NT2/D1 (cell line): ENCODE measurements around the gene FOXL3.

ENCODE experiments used
- DNase-seq: peaks from one replicate; pipeline ENCODE4 v3.0.0-alpha.2; 2011; ENCODE audit warnings: low read depth, low spot score
- H3K27me3 ChIP-seq: 2 replicates; pipeline ENCODE4 v1.6.0; 2011; ENCODE audit warnings: mild to moderate bottlenecking; ENCODE audit not compliant: insufficient read length, insufficient read depth
- H3K36me3 ChIP-seq: 2 replicates; pipeline ENCODE4 v1.6.1; 2011; ENCODE audit warnings: mild to moderate bottlenecking, low read length, mixed read lengths; ENCODE audit not compliant: insufficient read depth, insufficient read length
- H3K4me1 ChIP-seq: 2 replicates; pipeline ENCODE4 v1.5.1; 2011; ENCODE audit not compliant: insufficient read depth, insufficient read length
- H3K4me3 ChIP-seq: 2 replicates; pipeline ENCODE4 v1.5.1; 2011; ENCODE audit warnings: low read depth; ENCODE audit not compliant: insufficient read length
- H3K9ac ChIP-seq: 2 replicates; pipeline ENCODE4 v1.6.0; 2011; ENCODE audit warnings: low read depth; ENCODE audit not compliant: insufficient read length
- H3K9me3 ChIP-seq: 2 replicates; pipeline ENCODE4 v1.5.1; 2011; ENCODE audit warnings: mild to moderate bottlenecking, low read length; ENCODE audit not compliant: insufficient read depth
- SUZ12 ChIP-seq: IDR thresholded peaks from 2 replicates; pipeline ENCODE4 v1.6.1; 2011; ENCODE audit not compliant: insufficient read length, insufficient read depth; ENCODE audit errors: extremely low read depth
- YY1 ChIP-seq: IDR thresholded peaks from 2 replicates; pipeline ENCODE4 v1.6.1; 2011; ENCODE audit not compliant: insufficient read length, insufficient read depth
- ZNF274 ChIP-seq: IDR thresholded peaks from 2 replicates; pipeline ENCODE4 v1.6.1; 2011; ENCODE audit warnings: mild to moderate bottlenecking, low read depth, low read length

Gene FOXL3

GRCh38 chr7:278081-278480 lies 11.9 kb upstream of the FOXL3 start:
- Histone ChIP-seq H3K36me3 (no peaks in the 10 kb centered on the region), H3K27me3 (no peaks in the 10 kb centered on the region), H3K4me3 (no peak overlapping the region), H3K9me3 (peaks cover 60% of the 10 kb centered on the region), H3K9ac (no peak overlapping the region), H3K4me1 (no peaks in the 10 kb centered on the region)
- DNase-seq: no peak
- no peak for TF ChIP-seq ZNF274
- no peak for TF ChIP-seq YY1
- TF ChIP-seq SUZ12: no peak

GRCh38 chr7:279821-280220 lies 10.1 kb upstream of the FOXL3 start:
- Histone ChIP-seq H3K36me3 (no peaks in the 10 kb centered on the region), H3K9ac (no peak overlapping the region), H3K9me3 (peaks cover 46% of the 10 kb centered on the region), H3K4me1 (no peaks in the 10 kb centered on the region), H3K4me3 (no peak overlapping the region), H3K27me3 (no peaks in the 10 kb centered on the region)
- TF ChIP-seq ZNF274 (no peak), SUZ12 (no peak), YY1 (no peak)
- DNase-seq: no peak

GRCh38 chr7:280461-280860 lies 9.5 kb upstream of the FOXL3 start:
- H3K9ac ChIP-seq: no peak overlapping the region
- no peak overlapping the region for H3K4me3 ChIP-seq
- TF ChIP-seq YY1 (no peak), ZNF274 (no peak)
- H3K4me1 ChIP-seq: no peaks in the 10 kb centered on the region
- H3K36me3 ChIP-seq: no peaks in the 10 kb centered on the region
- no peaks in the 10 kb centered on the region for H3K27me3 ChIP-seq
- DNase-seq: no peak
- H3K9me3 ChIP-seq: peaks cover 39% of the 10 kb centered on the region

- peaks cover 27% of the 10 kb centered on the region for H3K9me3 ChIP-seq
- H3K9ac ChIP-seq: no peak overlapping the region
- no peak overlapping the region for H3K4me3 ChIP-seq
- H3K4me1 ChIP-seq: no peaks in the 10 kb centered on the region
- H3K27me3 ChIP-seq: no peaks in the 10 kb centered on the region
- DNase-seq: no peak
- TF ChIP-seq SUZ12 (no peak), ZNF274 (no peak), YY1 (no peak)
- no peaks in the 10 kb centered on the region for H3K36me3 ChIP-seq
These were observed 8.3 kb upstream of the FOXL3 start for GRCh38 chr7:281637-282036.

DNA sequence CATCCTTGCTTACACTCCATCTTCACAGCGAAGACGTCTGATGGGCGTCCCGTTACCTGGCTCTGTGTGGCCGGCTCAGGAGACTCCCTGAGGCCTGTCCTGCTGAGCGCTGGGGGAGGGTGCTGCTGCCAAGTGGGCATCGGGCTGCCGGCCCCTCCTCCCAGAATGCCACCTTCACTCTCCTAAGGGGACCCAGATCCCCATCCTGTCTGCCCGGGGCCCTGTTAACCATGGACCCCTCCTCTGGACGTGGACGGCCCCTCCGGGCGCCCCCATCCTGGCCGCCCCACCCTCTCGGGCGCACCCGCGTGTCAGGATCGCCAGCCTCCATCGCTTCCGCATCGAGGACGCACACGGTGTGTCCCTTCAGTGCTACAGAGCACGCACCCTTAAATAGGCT lies 7.3 kb upstream of the FOXL3 start:
- no peaks in the 10 kb centered on the region for H3K4me1 ChIP-seq
- TF ChIP-seq ZNF274 (no peak), YY1 (no peak), SUZ12 (no peak)
- peaks cover 18% of the 10 kb centered on the region for H3K9me3 ChIP-seq
- no peak for DNase-seq
- no peaks in the 10 kb centered on the region for H3K36me3 ChIP-seq
- H3K4me3 ChIP-seq: no peak overlapping the region
- H3K9ac ChIP-seq: no peak overlapping the region
- H3K27me3 ChIP-seq: no peaks in the 10 kb centered on the region

DNA sequence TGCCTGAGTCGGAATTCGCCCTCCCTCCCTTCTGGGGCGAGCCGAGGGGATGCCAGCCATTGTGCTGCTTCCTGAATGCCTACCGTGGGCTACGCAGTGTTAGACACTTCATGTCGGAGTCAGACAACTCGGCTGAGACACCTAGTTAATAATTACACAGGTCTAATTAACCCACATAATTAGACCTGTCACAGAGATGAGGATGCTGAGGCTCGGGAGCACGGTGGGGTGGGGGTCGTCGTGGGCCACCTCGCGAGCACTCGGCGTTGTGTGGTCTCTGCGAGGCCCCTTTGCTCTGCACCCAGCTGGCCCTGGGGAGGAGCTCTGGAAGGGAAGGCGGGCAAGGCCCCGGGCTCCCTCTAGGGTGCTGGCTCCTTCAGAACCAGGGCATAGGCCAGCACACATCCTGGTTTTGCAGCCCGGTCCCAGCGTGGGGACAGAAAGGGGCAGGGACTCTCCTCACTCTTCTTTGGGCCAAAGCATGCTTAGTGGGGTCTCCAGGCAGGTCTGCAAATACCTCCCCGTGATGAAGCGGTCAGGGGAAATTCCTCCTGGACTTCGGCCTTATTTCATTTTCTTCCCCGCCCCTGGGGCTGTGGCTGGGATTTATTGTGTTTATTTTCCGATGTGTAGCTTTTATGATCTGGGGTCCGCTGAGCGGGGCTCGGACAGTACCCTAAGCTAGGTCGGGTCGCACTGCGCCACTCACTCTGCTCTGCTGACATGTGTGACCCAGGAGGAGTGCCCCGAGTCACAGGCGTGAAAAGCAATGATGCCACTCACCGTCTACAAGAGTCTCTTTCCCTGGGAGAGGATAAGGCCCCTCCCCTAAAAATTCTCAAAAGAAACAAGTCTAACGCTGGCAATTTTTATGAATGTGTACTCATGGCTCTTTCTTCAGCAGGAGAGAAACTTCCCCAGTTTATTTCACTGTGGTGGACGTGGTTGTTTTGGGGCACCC lies 4.9 kb upstream of the FOXL3 start:
- no peaks in the 10 kb centered on the region for H3K36me3 ChIP-seq
- no peaks in the 10 kb centered on the region for H3K4me1 ChIP-seq
- peaks cover 14% of the 10 kb centered on the region; the same call in 1 of the 2 replicates for H3K9me3 ChIP-seq
- no peak overlapping the region for H3K9ac ChIP-seq
- H3K4me3 ChIP-seq: no peak overlapping the region
- peaks cover 17% of the 10 kb centered on the region for H3K27me3 ChIP-seq
- no peak for DNase-seq
- TF ChIP-seq ZNF274 (no peak), YY1 (no peak), SUZ12 (no peak)

- peaks cover 18% of the 10 kb centered on the region; the same call in 1 of the 2 replicates for H3K9me3 ChIP-seq
- no peaks in the 10 kb centered on the region for H3K4me1 ChIP-seq
- H3K27me3 ChIP-seq: peaks cover 24% of the 10 kb centered on the region
- DNase-seq: no peak
- no peak for TF ChIP-seq YY1
- no peak for TF ChIP-seq ZNF274
- no peak for TF ChIP-seq SUZ12
- H3K36me3 ChIP-seq: no peaks in the 10 kb centered on the region
- no peak overlapping the region for H3K9ac ChIP-seq
- no peak overlapping the region for H3K4me3 ChIP-seq
These were observed 4.2 kb upstream of the FOXL3 start for GRCh38 chr7:285731-286130.
